HG03097 (cell line): Measurements from ENCODE around the gene CCL3.

ENCODE experiments used
- ATAC-seq: cut with Tn5 transposase; IDR thresholded peaks from one replicate; pipeline ENCODE4 v1.9.1; 2021; ENCODE audit not compliant: unreplicated experiment, low FRiP score

Gene CCL3

GRCh38 chr17:36055921-36056520 is 33.9 kb downstream of the CCL3 start:
- ATAC-seq = no peak

- ATAC-seq = no peak
These were observed 34.8 kb downstream of the CCL3 start for GRCh38 chr17:36055171-36055570.

- ATAC-seq = no peak
These were observed 40.3 kb downstream of the CCL3 start for GRCh38 chr17:36049643-36050042.

- ATAC-seq = no peak
These were observed 41.9 kb downstream of the CCL3 start for GRCh38 chr17:36048066-36048465.
